Measurements from ENCODE around the gene TUBB4B. TPM values are rescaled to one million over a fixed set of nuclear protein-coding genes. Genes with fewer than 3 reads are reported as not detected.

The TUBB4B gene
- 298 TPM for total RNA-seq
- long read RNA-seq, transcript TUBB4B-201 (4 exons, 1,637 nt): major isoform, 927 of 1,092 reads
- long read RNA-seq, partial matches to known transcripts: 158 of 1,092 reads
- long read RNA-seq, other reads (novel, unspliced or antisense): 5 of 1,092 reads

GRCh38 chr9:137240841-137241489 is at the start of gene TUBB4B:
Gene TUBB4B (plus strand): TSS chr9:137241287. CDS start chr9:137241361, 74 bp downstream.
- DNase-seq (ENCODE audit: low spot score): peak; percentile 99

- DNase-seq (ENCODE audit: low spot score): no peak
Observed at GRCh38 chr9:137191691-137192447, 49.2 kb upstream of the TUBB4B start.

DNA sequence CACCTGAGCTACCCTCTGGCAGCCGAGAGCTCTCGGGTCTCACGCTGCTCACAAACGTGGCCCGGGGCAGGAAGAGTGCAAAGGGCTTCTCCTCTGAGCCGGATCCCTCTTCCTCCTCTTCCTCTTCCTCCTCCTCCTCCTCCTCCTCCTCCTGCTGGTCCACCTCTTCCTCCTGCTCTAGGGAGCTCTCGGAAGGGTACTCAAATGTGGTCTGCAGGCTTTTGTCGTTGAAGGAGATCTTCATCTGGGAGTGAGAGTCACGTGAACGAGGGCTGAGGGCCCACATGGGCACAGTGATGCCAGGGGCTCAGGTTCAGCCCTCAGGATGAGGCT is 48.7 kb upstream of the TUBB4B start:
- DNase-seq (ENCODE audit: low spot score): no peak

GRCh38 chr9:137192859-137193258 is 48.2 kb upstream of the TUBB4B start:
- no peak for DNase-seq (ENCODE audit: low spot score)

- DNase-seq (ENCODE audit: low spot score): no peak
Observed at GRCh38 chr9:137193771-137194170, 47.3 kb upstream of the TUBB4B start.

DNA sequence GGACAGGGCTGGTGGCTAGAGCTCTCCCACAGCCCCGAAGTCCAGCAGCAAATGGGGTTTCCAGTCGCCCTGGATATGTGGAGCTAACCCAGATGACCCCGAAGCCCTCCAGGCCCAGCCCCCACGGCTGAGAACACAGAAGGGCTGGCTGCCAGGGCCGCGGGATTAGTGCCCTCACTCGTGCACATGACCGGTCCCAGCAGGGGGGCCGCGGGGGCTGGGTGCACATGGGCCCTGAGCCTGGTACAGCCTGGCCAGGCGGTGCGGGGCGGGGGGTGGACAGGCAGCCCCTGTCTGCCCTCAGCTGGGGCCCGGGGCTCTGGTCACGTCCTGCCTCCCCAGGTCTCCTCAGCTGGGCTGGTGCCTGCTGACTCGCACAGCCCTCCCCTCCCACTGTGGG is 46.7 kb upstream of the TUBB4B start:
- no peak for DNase-seq (ENCODE audit: low spot score)

- DNase-seq (ENCODE audit: low spot score): no peak
Observed at GRCh38 chr9:137194909-137195308, 46.2 kb upstream of the TUBB4B start.

DNA sequence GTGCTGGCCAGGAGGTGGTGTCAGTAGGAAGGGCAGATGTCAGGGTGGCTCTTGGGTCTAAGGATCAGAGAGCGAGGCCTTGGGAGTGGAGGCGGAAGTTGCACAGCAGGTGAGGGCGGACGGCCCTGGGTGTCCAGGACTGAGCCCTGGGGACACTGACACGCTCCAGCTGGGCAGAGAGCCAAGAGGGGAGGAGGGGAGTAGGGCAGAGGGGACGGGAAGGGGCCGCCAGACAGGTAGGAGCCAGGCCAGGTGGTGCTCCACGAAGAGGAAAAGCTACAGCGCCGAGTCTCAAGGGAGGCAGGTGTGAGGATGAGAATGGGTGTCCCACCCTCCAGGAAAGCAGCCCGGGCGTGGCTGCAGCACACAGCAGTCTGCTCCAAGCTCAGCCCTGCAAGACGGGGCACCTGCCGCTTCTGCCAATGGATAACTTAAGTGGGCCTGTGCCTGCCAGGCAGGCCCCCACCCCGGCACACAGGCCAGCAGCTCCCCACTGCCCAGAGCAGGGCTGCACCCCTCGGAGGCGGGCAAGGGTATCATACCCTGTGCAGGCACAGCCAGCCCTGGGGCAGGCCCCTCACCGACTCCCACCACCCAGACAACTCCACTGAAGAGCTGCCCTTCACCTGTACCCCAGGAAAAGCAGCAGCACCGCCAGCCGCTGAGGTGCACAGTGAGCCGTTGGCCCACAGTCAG is 45.4 kb upstream of the TUBB4B start:
- no peak for DNase-seq (ENCODE audit: low spot score)

- DNase-seq (ENCODE audit: low spot score): no peak
Observed at GRCh38 chr9:137198051-137198901, 42.8 kb upstream of the TUBB4B start.

- DNase-seq (ENCODE audit: low spot score): no peak
Observed at GRCh38 chr9:137198902-137199283, 42.2 kb upstream of the TUBB4B start.

GRCh38 chr9:137199411-137200121 is 41.5 kb upstream of the TUBB4B start:
- no peak for DNase-seq (ENCODE audit: low spot score)

GRCh38 chr9:137200311-137201204 is 40.5 kb upstream of the TUBB4B start, which contains the start of gene TPRN:
Gene TPRN (minus strand): TSS chr9:137200741. CDS start chr9:137200711, 30 bp downstream.
- peak; percentile 99 for DNase-seq (ENCODE audit: low spot score)

GRCh38 chr9:137201205-137201868 is 39.8 kb upstream of the TUBB4B start:
- DNase-seq (ENCODE audit: low spot score): no peak

- DNase-seq (ENCODE audit: low spot score): no peak
Observed at GRCh38 chr9:137202966-137203365, 38.1 kb upstream of the TUBB4B start.

GRCh38 chr9:137204731-137205125 is 36.4 kb upstream of the TUBB4B start:
- no peak for DNase-seq (ENCODE audit: low spot score)

- DNase-seq (ENCODE audit: low spot score): peak; percentile 98
Observed at GRCh38 chr9:137205126-137206069, 35.7 kb upstream of the TUBB4B start, which contains the start of the genes NDOR1 and TMEM203. Gene NDOR1 (plus strand): TSS chr9:137205700. CDS start chr9:137205778, 78 bp downstream. Gene TMEM203 (minus strand): TSS chr9:137205648. CDS start chr9:137205414, 234 bp downstream.

GRCh38 chr9:137206602-137207001 is 34.5 kb upstream of the TUBB4B start:
- DNase-seq (ENCODE audit: low spot score): no peak

All from mesenteric fat pad (tissue), 1 donor.